BE2C (cell line): Measurements from ENCODE around the gene SPATS2.

Experiments used
- DNase-seq: peaks from one replicate; pipeline ENCODE4 v3.0.0-alpha.2; 2020
- H3K27me3 ChIP-seq: fragments of 250-450 bp; sonication (Bioruptor Pico); 2 replicates; pipeline ENCODE4 v1.5.1; 2020; ENCODE audit warnings: mild to moderate bottlenecking
- H3K36me3 ChIP-seq: fragments of 250-450 bp; sonication (Bioruptor Pico); 2 replicates; pipeline ENCODE4 v1.5.1; 2020; ENCODE audit warnings: mild to moderate bottlenecking
- H3K4me1 ChIP-seq: fragments of 250-450 bp; sonication (Bioruptor Pico); 2 replicates; pipeline ENCODE4 v1.5.1; 2020
- H3K4me3 ChIP-seq: 2 replicates; pipeline ENCODE4 v1.5.1; 2011; ENCODE audit warnings: low read depth, low read length
- H3K9me3 ChIP-seq: fragments of 250-450 bp; sonication (Bioruptor Pico); 2 replicates; pipeline ENCODE4 v1.5.1; 2020
- TF ChIP-seq, protein P1 (sequence below): IDR thresholded peaks from 2 replicates; pipeline ENCODE4 v1.5.1; 2012; ENCODE audit warnings: mild to moderate bottlenecking, low read depth, low read length

SPATS2 gene

DNA sequence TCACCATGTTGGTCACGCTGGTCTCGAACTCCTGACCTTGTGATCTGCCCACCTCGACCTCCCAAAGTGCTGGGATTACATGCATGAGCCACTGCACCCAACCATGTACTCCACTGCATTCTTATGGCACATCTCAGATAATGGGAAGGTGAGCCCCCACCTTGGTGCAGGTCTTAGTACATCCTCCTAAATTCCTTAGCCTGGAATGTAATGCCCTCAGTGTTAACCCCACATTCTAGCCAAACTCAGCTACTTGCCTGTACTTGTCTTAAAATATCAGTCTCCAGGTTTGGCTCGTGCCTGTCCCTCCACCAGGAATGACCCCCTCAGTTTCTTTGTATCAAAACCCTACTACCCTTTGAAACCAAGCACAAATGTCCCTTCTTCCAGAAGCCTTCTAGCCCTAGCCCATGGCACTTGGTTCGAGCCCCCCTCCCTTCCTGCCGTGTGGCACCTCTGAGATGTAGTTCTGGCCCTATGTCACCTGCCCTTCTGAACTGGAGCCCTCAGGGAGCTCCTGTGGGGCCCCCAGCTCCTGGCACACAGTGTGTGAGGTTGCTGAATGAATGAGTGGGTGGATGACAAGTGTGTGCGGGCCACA lies 179.9 kb downstream of the SPATS2 start:
- no peaks in the 10 kb centered on the region for H3K27me3 ChIP-seq
- DNase-seq: no peak
- no peaks in the 10 kb centered on the region for H3K4me1 ChIP-seq
- H3K4me3 ChIP-seq: no peak overlapping the region
- TF ChIP-seq, protein P1, sequence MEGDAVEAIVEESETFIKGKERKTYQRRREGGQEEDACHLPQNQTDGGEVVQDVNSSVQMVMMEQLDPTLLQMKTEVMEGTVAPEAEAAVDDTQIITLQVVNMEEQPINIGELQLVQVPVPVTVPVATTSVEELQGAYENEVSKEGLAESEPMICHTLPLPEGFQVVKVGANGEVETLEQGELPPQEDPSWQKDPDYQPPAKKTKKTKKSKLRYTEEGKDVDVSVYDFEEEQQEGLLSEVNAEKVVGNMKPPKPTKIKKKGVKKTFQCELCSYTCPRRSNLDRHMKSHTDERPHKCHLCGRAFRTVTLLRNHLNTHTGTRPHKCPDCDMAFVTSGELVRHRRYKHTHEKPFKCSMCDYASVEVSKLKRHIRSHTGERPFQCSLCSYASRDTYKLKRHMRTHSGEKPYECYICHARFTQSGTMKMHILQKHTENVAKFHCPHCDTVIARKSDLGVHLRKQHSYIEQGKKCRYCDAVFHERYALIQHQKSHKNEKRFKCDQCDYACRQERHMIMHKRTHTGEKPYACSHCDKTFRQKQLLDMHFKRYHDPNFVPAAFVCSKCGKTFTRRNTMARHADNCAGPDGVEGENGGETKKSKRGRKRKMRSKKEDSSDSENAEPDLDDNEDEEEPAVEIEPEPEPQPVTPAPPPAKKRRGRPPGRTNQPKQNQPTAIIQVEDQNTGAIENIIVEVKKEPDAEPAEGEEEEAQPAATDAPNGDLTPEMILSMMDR: no peak
- H3K36me3 ChIP-seq: no peaks in the 10 kb centered on the region
- no peaks in the 10 kb centered on the region for H3K9me3 ChIP-seq

DNA sequence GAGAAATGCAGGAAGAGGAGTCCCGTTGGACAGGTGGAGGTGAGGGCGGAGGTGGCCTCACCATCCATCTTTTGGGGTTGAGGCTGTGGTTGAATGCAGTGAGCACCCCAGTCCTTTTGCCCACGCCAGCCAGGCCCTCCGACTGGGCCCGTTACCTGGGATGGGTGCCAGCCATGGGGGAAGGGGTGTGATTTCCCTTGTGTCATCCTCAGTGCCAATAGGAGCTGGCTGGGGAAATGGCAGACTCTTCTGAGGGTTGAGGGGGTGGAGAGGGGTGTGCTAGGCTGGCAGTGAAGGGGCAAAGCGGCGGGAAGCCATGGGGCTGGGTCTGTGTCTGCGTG lies 181.2 kb downstream of the SPATS2 start:
- no peaks in the 10 kb centered on the region for H3K36me3 ChIP-seq
- no peaks in the 10 kb centered on the region for H3K27me3 ChIP-seq
- H3K4me1 ChIP-seq: no peaks in the 10 kb centered on the region
- DNase-seq: no peak
- H3K4me3 ChIP-seq: no peak overlapping the region
- TF ChIP-seq, protein P1: no peak
- H3K9me3 ChIP-seq: no peaks in the 10 kb centered on the region

DNA sequence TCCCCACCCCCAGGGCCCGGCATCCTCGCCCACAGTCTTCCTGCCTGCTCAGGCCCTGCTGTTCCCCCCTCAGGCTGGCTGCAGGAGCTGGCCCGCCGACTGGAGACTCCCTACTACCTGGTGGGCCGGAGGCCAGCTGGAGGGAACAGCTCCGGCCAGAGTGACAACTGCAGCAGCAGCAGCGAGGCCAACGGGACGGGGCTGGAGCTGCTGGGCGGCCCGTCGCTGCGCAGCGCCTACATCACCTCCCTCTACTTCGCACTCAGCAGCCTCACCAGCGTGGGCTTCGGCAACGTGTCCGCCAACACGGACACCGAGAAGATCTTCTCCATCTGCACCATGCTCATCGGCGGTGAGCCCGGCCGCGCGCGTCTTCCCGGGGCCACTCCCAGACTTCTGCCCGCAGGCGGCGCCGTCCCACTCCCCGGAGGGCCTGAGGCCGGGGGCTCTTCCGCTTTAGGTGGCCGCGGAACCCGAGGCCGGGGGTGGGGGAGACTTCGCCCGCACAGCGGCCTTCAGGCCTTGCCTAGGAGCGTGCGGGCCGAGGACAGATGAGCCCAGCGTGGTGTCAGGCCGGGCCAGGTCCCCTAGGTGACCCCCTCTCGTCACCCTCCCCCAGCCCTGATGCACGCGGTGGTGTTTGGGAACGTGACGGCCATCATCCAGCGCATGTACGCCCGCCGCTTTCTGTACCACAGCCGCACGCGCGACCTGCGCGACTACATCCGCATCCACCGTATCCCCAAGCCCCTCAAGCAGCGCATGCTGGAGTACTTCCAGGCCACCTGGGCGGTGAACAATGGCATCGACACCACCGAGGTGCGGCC lies 181.8 kb downstream of the SPATS2 start:
- H3K4me3 ChIP-seq: no peak overlapping the region
- H3K9me3 ChIP-seq: no peaks in the 10 kb centered on the region
- H3K4me1 ChIP-seq: no peaks in the 10 kb centered on the region
- TF ChIP-seq, protein P1: no peak
- H3K27me3 ChIP-seq: no peaks in the 10 kb centered on the region
- H3K36me3 ChIP-seq: no peaks in the 10 kb centered on the region
- no peak for DNase-seq

DNA sequence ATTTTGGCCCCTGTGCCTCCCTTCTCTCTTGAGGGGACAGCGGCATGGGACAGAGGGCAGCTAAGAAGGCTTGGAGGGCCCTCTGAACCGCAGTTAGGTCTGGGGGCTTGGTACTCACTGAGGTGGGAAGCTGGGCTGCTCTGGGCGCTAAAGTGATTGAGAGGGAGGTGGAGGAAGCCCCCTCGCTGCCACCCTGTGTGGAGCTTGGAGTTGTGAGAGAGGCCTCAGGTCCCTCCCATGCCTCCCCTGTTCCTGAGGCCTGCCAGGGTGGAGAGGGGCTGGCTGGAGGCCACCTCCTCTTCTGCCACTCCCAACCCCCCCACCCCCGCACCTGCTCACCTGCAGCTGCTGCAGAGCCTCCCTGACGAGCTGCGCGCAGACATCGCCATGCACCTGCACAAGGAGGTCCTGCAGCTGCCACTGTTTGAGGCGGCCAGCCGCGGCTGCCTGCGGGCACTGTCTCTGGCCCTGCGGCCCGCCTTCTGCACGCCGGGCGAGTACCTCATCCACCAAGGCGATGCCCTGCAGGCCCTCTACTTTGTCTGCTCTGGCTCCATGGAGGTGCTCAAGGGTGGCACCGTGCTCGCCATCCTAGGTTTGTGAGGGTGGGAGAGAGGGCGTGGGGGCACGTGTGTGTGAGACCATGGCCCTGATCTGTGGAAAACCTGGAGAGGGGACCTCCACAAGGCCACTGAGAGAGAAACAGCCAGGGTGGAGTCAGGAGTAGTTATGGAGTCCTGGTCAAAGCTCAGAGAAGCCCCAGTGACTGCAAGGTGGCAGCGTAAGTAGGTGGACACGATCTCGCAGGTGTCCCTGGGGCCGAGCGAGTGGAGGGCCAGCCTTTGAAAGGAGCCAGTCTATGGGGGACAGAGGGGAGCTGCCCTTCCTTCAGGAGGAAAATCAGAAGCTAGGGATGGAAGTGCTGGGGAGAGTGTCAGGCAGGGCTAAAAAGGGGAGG lies 182.8 kb downstream of the SPATS2 start:
- Histone ChIP-seq H3K36me3 (no peaks in the 10 kb centered on the region), H3K4me3 (no peak overlapping the region), H3K4me1 (no peaks in the 10 kb centered on the region), H3K9me3 (no peaks in the 10 kb centered on the region), H3K27me3 (no peaks in the 10 kb centered on the region)
- TF ChIP-seq, protein P1: no peak
- no peak for DNase-seq

DNA sequence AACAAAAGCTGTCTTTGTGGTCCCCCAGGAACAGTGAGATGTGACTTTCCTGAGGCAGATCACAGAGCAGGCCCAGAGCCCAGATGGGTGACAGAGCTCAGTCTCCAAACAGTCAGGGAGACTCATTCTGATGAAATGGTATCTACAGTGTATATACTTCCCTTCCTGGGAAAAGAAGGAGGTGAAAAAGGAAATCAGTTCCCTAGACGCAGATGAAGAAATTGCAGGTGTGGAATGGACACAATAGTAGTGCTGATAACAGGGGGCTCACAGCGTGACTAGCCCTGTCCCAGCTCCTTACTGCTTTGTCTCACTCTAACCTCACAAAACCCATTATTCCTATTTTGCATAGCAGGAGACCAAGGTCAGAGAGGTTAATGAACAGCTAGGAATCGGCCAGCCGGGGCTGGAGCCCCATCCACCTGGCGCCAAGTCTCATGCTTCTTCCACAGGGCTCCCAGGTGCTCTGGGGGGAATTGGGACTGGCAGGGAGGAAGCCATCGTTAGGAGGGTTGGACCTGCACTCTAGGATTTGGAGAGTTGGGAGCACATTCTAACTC lies 183.5 kb downstream of the SPATS2 start:
- H3K4me1 ChIP-seq: no peaks in the 10 kb centered on the region
- H3K4me3 ChIP-seq: no peak overlapping the region
- no peaks in the 10 kb centered on the region for H3K9me3 ChIP-seq
- no peaks in the 10 kb centered on the region for H3K27me3 ChIP-seq
- TF ChIP-seq, protein P1: no peak
- no peak for DNase-seq
- no peaks in the 10 kb centered on the region for H3K36me3 ChIP-seq
